ENCODE results near the gene CADPS2. TPM values are rescaled to one million over a fixed set of nuclear protein-coding genes. Genes with fewer than 3 reads are reported as not detected.

Gene CADPS2
- total and polyA plus RNA-seq, 4 experiments from 2014 or later = not detected

DNA sequence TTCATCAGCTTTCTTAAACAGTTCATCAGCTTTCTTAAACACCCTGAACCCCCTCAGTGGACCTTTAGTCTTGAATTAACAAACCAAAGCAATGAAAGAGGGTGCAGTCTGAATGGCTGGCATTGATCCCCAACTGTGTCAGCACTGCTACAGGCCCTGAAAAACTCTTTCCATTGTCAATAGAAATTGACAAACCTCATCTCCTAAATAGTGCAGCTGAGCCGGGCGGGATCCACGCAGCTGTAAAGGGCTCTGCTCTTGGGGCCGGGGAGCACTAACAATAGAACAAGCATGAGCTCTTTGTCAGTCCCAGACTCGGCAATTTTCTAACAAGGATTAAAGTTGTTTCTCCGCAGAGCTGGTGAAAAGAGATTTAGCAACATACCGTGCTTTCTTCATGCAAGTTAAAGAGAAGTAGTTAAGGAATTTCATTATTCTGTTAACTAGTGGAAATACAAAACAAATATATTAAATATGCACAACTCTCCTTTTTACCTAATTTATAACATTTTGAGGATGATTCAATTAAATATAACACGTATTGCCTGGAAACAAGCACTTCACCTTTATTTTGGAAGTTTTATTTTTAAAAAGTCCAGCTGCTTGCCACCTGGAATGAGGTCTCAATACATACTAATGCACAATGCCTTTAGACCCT, 557.0 kb downstream of the CADPS2 start:
- Histone ChIP-seq H3K9me3 (ENCODE audit: control insufficient read depth in 1 of 2, low read length in 2 of 2) (no peaks in the 10 kb centered on the region), H3K4me1 (ENCODE audit: insufficient read depth, low read length) (no peaks in the 10 kb centered on the region), H3K27me3 (ENCODE audit: insufficient read depth, low read length) (no peaks in the 10 kb centered on the region), H3K27ac (ENCODE audit: low read depth, low read length) (no peak overlapping the region), H3K4me3 (ENCODE audit: low read length in 2 of 2) (no peak overlapping the region), H3K36me3 (ENCODE audit: insufficient read depth, low read length) (no peaks in the 10 kb centered on the region)
- Mint-ChIP-seq H3K27ac (no peak overlapping the region), H3K27me3 (no peaks in the 10 kb centered on the region), H3K4me1 (no peaks in the 10 kb centered on the region), H3K9me3 (peaks cover 0 to 4% (median 0%) of the 10 kb centered on the region in 8 donors), H3K36me3 (no peaks in the 10 kb centered on the region), H3K4me3 (no peak overlapping the region)
- POLR2A ChIA-PET (ENCODE audit: partially characterized antibody) = no interaction called here
- intact Hi-C loops (cut with micrococcal nuclease) = no loop called here
- no peak for DNase-seq
- CTCF ChIA-PET (ENCODE audit: partially characterized antibody) = no interaction called here

DNA sequence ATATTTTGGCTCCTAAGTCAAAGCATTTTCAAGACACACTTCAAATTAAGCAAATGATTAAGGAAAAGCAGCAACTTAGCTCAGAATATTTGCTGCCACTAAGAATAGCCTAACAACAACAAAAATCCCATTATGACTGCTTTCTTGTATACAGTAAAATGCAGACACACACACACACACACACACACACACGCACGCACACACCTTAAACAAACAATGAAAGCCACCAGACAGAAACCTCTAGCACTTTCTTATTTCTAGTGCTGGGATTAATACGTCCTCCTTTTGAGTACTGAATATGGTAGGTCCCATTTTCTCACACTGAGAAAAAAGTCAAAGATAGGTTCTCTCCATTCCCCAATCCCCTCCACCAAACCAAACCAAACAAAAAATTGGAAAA, 558.3 kb downstream of the CADPS2 start:
- no peak for DNase-seq
- Mint-ChIP-seq H3K9me3 (peaks cover 0 to 3% (median 0%) of the 10 kb centered on the region in 8 donors), H3K4me3 (no peak overlapping the region), H3K36me3 (no peaks in the 10 kb centered on the region), H3K27me3 (no peaks in the 10 kb centered on the region), H3K4me1 (no peaks in the 10 kb centered on the region), H3K27ac (no peak overlapping the region)
- Histone ChIP-seq H3K27me3 (ENCODE audit: insufficient read depth, low read length) (no peaks in the 10 kb centered on the region), H3K27ac (ENCODE audit: low read depth, low read length) (no peak overlapping the region), H3K4me3 (ENCODE audit: low read length in 2 of 2) (no peak overlapping the region), H3K36me3 (ENCODE audit: insufficient read depth, low read length) (no peaks in the 10 kb centered on the region), H3K4me1 (ENCODE audit: insufficient read depth, low read length) (no peaks in the 10 kb centered on the region), H3K9me3 (ENCODE audit: control insufficient read depth in 1 of 2, low read length in 2 of 2) (no peaks in the 10 kb centered on the region)
- intact Hi-C loops (cut with micrococcal nuclease) = no loop called here
- ChIA-PET CTCF (ENCODE audit: partially characterized antibody) (no interaction called here), POLR2A (ENCODE audit: partially characterized antibody) (no interaction called here)

DNA sequence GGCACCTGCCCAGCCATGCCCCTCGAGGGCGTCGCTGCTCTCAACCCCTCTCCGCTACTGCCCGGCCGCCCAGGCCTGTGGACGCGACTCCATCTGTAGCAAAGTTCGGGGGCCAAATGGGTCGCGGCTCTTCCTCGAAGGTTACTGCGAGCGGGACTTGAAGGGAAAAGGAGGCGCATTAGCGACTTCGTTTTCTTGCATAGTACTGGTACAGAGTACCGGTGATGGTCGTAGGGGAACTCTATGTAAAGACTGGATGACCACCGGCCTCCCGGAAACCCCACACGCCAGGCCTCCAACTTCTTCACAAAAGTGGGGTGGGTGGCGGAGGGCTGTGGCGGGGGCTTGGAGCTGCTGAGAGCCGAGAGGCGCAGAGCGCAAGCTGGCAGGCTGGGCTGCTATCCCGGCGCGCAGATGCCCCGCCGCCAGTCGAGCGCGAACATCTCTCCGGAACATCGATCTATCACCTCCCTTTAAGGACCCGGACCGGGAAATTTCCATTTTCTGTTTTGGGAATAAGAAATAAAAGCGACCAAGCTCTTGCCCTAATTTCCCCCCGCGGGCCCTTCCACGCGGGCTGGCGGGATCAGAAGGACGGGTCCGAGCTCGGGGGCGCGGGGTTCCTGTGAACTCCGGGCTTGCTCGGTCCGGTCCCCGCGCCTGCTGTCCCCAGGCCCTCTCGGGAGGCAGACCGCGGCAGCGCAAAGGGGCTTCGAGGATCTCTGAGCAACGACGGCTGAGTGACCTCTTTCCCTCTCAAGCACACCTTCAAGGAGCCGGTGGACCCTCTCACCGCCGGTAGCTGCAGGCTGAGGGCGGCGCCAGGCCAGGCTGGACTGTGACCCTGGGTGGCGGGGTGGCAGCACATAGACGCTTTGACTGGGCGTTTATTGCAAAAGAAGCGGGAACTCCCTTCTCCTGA, 569.5 kb downstream of the CADPS2 start:
- Mint-ChIP-seq H3K9me3 (peaks cover 3 to 26% (median 10%) of the 10 kb centered on the region in 8 donors), H3K27me3 (peaks cover 31 to 32% of the 10 kb centered on the region in 2 donors), H3K4me1 (peaks cover 0 to 6% (median 0%) of the 10 kb centered on the region in 4 donors), H3K4me3 (no peak overlapping the region), H3K36me3 (no peaks in the 10 kb centered on the region), H3K27ac (no peak overlapping the region)
- no peak overlapping the region for H3K4me3 ChIP-seq (ENCODE audit: low read length in 2 of 2)
- peaks cover 7% of the 10 kb centered on the region for H3K27me3 ChIP-seq (ENCODE audit: insufficient read depth, low read length)
- intact Hi-C loops (cut with micrococcal nuclease) = no loop called here
- no peak overlapping the region for H3K27ac ChIP-seq (ENCODE audit: low read depth, low read length)
- H3K4me1 ChIP-seq (ENCODE audit: insufficient read depth, low read length) = no peaks in the 10 kb centered on the region
- CTCF ChIA-PET (ENCODE audit: partially characterized antibody) = no interaction called here
- no peaks in the 10 kb centered on the region for H3K36me3 ChIP-seq (ENCODE audit: insufficient read depth, low read length)
- POLR2A ChIA-PET (ENCODE audit: partially characterized antibody) = no interaction called here
- DNase-seq = no peak
- H3K9me3 ChIP-seq (ENCODE audit: control insufficient read depth in 1 of 2, low read length in 2 of 2) = no peaks in the 10 kb centered on the region

DNA sequence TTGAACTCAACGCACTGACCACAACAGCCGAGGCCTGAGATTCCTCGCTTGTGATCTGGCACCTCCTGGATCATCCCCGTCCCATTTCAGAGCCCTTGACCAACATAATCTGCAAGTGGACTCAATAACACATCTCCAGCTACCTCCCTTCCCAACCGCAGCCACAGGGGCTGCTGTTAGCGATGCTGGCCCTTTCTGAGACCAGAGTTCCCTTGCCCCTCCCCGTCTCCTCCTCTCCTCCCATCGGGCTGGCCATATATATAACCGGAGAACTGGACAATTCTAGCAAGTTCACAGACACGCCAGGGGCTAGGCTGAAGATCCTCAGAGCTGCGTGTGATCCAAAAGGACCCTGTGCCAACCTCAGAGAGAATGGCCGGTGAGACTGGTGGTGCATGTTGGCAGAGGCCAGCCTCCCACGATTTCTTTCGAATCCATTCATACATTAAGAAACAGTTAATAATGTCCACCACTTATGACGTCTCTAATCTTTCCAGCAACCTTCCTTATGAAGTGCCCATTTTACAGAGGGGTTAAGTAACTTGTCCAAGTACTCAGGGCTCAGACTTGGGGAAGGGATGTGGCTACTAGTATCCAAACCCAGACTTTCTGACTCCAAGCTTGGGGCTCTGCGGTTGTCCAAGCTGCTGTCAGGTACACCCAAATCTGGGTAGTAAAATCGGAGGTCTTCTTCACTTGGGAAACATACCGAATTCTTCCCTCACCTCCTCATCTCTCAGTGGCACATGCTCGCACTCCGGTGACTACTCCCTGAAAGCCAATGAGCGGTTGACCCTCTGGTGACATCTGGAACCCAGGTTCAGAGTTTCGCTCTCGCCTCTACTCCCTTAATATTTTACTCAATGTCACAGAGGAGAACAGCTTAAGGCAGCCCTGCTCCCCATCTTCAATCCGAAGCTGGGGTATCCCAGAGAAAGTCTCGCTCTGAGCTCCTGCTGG, 570.5 kb downstream of the CADPS2 start:
- ChIA-PET CTCF (ENCODE audit: partially characterized antibody) (no interaction called here), POLR2A (ENCODE audit: partially characterized antibody) (no interaction called here)
- Histone ChIP-seq H3K9me3 (ENCODE audit: control insufficient read depth in 1 of 2, low read length in 2 of 2) (no peaks in the 10 kb centered on the region), H3K4me1 (ENCODE audit: insufficient read depth, low read length) (no peaks in the 10 kb centered on the region), H3K27ac (ENCODE audit: low read depth, low read length) (no peak overlapping the region), H3K4me3 (ENCODE audit: low read length in 2 of 2) (no peak overlapping the region), H3K36me3 (ENCODE audit: insufficient read depth, low read length) (no peaks in the 10 kb centered on the region), H3K27me3 (ENCODE audit: insufficient read depth, low read length) (peaks cover 7% of the 10 kb centered on the region)
- Mint-ChIP-seq H3K4me1 (peaks cover 0 to 12% (median 5%) of the 10 kb centered on the region in 4 donors), H3K27me3 (peaks cover 37 to 38% of the 10 kb centered on the region in 2 donors), H3K4me3 (no peak overlapping the region), H3K36me3 (no peaks in the 10 kb centered on the region), H3K27ac (no peak overlapping the region), H3K9me3 (peaks cover 3 to 33% (median 12%) of the 10 kb centered on the region in 8 donors)
- DNase-seq = no peak
- intact Hi-C loops (cut with micrococcal nuclease) = no loop called here

DNA sequence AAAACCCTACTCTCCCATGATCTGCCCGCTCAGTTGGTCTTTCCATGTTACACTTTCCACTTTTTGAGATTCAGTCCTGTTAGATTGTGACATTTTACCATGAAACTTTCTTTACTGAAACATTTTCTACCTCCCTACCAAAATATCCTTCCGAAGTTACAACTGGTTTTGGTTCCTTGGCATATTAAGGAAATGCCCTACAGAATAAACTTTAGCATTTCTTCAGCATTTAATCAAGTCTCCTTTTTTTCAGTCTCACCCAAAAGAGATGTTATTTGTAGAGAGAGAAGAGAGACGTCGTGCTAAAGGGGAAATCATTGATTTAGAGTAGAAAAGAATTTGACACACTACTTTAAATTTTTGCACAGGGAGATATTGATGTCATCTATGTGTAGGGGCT, 572.0 kb downstream of the CADPS2 start:
- H3K27ac ChIP-seq (ENCODE audit: low read depth, low read length) = no peak overlapping the region
- Mint-ChIP-seq H3K4me1 (peaks cover 4 to 16% (median 9%) of the 10 kb centered on the region in 4 donors), H3K36me3 (no peaks in the 10 kb centered on the region), H3K27ac (no peak overlapping the region), H3K4me3 (no peak overlapping the region), H3K9me3 (peaks cover 3 to 30% (median 14%) of the 10 kb centered on the region in 8 donors), H3K27me3 (peaks cover 41 to 43% of the 10 kb centered on the region in 2 donors)
- no peak for DNase-seq
- no peaks in the 10 kb centered on the region for H3K36me3 ChIP-seq (ENCODE audit: insufficient read depth, low read length)
- H3K4me1 ChIP-seq (ENCODE audit: insufficient read depth, low read length) = no peaks in the 10 kb centered on the region
- H3K4me3 ChIP-seq (ENCODE audit: low read length in 2 of 2) = no peak overlapping the region
- no peaks in the 10 kb centered on the region for H3K9me3 ChIP-seq (ENCODE audit: control insufficient read depth in 1 of 2, low read length in 2 of 2)
- peaks cover 16% of the 10 kb centered on the region for H3K27me3 ChIP-seq (ENCODE audit: insufficient read depth, low read length)
- ChIA-PET CTCF (ENCODE audit: partially characterized antibody) (no interaction called here), POLR2A (ENCODE audit: partially characterized antibody) (no interaction called here)
- intact Hi-C loops (cut with micrococcal nuclease) = no loop called here

DNA sequence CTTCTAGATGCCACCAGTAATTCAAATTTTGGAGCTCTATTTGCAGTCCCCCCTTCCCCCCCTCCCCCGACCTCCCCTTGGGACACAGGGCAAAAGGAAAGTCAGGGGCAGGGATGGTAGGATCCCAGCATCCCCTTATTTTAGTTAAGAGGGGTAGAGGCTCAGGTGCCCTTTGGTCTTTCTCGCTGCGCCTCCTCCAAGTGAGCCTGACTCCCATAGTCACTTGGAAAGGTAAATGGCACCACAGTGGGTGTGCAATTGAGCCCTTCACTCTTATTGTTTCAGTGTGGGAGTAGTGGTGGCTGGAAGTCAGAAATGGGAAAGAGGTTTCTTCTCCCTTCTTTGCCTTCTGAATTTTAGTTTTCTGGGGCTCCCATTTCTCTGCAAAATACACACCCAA, 573.5 kb downstream of the CADPS2 start:
- H3K9me3 Mint-ChIP-seq = peaks cover 3 to 23% (median 14%) of the 10 kb centered on the region in 8 donors
- H3K27ac ChIP-seq (ENCODE audit: low read depth, low read length) = no peak overlapping the region
- no peaks in the 10 kb centered on the region for H3K36me3 ChIP-seq (ENCODE audit: insufficient read depth, low read length)
- H3K27ac Mint-ChIP-seq = no peak overlapping the region
- no peaks in the 10 kb centered on the region for H3K36me3 Mint-ChIP-seq
- no peak for DNase-seq
- no peak overlapping the region for H3K4me3 ChIP-seq (ENCODE audit: low read length in 2 of 2)
- peaks cover 44 to 49% of the 10 kb centered on the region in 2 donors for H3K27me3 Mint-ChIP-seq
- H3K4me1 ChIP-seq (ENCODE audit: insufficient read depth, low read length) = no peaks in the 10 kb centered on the region
- H3K27me3 ChIP-seq (ENCODE audit: insufficient read depth, low read length) = peaks cover 16% of the 10 kb centered on the region
- no peaks in the 10 kb centered on the region for H3K9me3 ChIP-seq (ENCODE audit: control insufficient read depth in 1 of 2, low read length in 2 of 2)
- intact Hi-C loops (cut with micrococcal nuclease) = no loop called here
- peaks cover 4 to 16% (median 9%) of the 10 kb centered on the region in 4 donors for H3K4me1 Mint-ChIP-seq
- ChIA-PET CTCF (ENCODE audit: partially characterized antibody) (no interaction called here), POLR2A (ENCODE audit: partially characterized antibody) (no interaction called here)
- no peak overlapping the region for H3K4me3 Mint-ChIP-seq
